Right lung (tissue), 5 donors: ENCODE results near the gene EML4. TPM values are rescaled to one million over a fixed set of nuclear protein-coding genes. Genes with fewer than 3 reads are reported as not detected.

Experiments used
- DNase-seq, 2 donors: peaks; one replicate each; pipeline ENCODE4 v3.0.0-alpha.2; 2013
- polyA plus RNA-seq, 5 donors: library from polyadenylated mRNA; unstranded; fragments of 120-200 nt; gene quantifications; one replicate each; pipeline versions ENCODE4 v1.2.1 to v1.2.3, GENCODE V29; 2013; ENCODE audit warnings: inconsistent platforms in 1 of 5, low replicate concordance in 1 of 5; ENCODE audit not compliant: insufficient read length in 5 of 5, insufficient read depth in 1 of 5

The EML4 gene
- polyA plus RNA-seq, 5 donors = 57.9 to 109 (median 100) TPM

DNA sequence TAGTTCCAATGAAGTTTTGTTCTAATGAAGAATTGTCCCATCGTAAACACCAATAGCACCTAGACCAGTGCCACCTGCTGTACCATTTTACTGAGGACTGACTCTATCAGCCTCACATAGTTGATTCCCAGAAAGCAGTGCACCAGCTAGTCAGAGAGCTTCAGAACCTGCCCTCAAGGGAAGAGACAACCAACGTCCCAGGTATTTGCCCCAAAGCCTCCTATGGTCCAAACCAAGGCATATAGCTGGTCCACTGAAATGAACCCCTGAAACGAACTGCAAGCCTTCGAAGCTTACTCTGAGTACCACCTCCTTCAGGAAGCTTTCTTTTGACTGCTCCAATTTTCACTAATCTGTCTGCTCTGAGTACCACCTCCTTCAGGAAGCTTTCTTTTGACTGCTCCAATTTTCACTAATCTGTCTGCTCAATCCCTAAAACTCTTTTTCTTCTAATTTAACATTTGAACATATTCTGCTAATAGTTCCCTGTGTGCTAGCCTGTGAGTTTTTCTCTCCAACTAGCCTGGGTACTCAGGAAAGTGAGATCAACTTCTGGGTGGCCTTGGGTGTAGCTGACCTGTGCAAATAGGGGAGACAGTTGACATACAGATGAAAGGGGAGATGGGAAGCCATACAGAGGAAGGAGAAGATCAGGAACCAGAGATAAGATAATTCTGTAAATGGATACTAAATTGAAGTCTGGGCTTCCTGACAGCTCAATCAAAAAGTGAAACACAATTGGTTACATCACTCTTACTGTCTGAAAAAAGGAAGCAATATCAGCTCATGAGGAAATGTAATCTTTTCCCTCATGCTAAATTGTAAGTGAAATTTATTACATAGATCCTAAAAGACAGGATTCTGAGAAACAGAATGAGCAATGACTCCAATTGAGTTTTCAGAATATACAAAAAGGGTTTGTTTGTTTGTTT, 33.5 kb upstream of the EML4 start:
- DNase-seq = no peak

DNA sequence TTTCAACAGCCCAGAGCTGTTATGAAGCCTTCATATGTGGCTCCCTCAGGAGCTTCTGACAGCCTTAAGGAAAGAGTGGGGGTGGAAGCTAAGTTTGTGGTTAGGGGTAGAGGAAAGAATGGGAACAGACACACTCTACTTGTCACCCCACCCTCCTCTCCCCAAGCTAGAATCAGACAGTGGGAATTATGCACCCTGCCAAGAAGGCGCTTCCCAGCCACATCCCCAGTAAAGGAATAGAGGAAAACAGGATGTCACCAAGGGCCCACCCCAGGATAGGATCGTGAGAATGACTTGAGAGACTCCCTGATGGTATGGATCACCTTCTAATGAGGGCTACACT, 32.4 kb upstream of the EML4 start:
- no peak for DNase-seq

DNA sequence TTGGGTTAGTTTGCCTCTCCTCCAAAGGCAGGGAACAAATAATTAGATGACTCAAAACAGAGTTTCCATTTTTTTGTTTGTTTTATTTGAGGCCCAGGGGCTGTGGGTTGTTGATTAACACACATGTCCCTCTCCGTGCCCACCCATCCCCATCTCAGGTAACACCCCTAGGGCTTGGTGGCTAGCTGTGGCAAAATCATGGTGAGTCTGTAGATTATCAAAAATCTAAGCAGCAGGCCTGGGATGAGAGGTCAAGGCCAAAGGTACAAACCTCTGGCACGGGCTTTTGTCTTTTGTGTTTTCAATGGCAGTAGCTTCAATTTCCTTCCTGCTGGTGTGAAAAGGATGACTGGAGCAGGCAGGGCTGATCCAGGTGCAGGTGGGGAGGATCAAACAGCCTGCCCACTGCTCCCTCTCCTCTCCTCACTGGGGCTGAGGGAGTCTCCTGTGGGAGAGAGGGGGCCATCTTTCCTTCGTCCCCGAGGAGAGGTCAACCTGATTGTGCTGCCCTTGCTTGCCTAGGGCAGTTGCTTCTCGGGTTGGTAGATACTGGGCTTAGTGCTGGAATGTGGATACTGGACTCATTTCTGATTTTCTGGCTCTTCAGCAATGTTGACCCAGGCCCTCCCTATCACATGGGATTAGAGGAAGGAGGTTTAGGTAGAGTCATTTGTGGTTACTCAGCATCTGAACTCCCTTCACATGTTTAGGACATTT, 31.9 kb upstream of the EML4 start:
- DNase-seq = no peak

DNA sequence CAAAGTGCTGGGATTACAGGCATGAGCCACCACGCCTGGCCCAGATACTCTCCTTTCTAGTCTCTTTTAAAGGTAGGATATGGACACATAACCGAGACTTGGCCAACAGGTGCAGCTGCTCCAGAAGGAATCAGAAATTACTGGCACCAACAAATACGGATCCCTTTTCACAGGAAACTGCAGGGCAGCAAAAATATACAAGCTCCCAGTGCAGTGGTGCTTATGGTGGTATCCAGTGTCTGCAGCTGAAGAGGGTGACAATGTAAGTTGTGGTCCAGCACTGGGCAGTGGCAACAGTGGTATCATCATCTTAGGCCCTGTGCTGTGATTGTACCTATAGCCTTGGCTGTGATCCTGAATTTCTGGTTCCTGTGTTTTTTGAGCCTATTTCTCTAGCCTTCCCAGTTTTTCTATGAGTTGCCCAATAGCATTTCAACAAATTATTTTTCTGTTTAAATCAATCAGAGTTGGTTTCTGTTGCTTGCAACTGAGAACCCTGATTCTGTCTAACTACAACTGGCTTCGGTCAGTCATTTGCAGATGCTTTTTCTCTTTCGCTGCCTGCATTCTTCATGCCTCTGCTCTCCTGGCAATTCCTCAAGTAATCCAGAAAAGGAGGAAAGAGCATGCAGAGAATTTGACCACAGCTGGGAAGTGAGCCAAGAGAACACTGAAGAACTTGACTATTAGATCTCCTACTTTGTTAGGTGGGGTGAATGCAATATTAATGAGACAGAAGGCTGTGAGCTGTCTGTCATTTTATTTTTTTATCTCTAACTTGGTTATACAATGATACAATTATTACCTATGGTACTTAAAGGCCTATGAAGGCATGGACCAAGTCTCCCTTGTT, 30.8 kb upstream of the EML4 start:
- DNase-seq = no peak

DNA sequence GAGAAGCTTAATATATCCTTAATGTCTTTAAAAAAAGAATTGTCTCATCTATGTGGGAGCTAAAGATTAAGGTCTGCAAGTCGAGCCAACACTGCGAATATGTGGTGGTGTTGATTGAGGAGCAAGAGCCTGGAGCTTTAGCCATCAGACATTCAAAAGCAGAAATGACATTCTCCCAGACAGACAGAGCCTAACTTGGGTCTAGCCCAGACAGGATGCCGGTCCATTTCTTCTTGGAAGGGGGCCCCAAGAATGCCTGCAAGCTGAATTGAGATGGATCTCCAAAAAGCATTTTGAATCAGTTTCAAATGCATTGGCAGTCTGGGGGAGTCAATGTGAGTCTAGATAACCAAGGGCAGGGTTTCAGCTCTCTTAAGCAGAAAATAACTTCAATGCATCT, 30.1 kb upstream of the EML4 start:
- DNase-seq = no peak

DNA sequence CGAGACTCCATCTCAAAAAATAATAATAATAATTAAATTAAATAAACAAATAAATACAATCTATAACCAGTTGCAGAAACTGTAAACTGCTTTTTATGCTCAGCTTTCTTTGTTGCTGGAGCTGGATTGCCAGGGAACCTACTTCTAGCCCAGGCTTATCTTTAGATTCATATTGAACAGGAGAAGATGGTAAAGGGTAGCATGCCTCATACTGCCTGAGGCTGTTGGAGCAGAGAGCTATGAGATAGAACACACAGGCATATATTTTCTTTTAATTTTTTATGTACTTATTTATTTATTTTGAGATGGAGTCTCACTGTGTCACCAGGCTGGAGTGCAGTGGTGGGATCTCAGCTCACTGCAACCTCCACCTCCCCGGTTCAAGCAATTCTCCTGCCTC, 28.7 kb upstream of the EML4 start:
- DNase-seq = no peak

DNA sequence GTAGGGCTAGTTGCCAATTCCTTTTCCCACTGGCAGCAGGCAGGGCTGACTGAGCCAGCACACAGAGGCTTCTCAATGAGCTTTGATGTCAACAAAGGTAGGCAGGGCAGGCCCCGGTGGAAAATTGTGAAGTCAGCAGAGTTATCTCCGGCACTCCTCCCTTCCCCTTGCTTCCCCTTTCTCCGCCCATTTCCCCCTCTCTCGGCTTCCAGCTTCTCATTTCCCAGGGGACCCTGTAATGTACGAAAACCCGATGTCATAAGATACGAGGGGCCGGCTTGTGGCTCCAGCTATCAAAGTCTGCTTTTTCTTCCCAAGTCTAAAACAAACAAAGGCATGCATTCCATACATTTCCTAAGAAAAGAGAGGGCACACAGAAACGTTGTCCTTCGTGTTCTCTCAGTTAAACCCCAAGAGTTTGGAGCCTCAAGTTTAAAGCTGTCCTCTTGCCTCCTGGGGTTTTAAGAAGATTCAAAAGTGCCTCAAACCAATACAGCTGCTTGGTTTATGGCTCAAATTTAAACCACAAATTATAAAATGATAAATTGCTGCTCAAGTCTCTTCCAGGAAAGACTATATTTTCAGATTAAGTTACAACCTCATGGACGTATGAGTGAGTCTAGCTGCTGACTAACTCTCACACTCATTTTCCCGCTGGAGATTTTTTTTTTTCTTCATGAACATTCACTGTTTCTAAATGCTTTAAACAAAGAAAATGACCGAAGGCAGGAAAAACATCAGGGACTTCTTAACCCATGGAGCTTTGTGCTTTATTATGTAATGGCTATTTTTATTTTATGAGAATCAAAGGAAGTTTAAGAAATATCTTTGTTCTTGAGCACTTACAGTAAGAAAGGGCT, 27.2 kb upstream of the EML4 start:
- DNase-seq = peak; percentile 64 to 76

DNA sequence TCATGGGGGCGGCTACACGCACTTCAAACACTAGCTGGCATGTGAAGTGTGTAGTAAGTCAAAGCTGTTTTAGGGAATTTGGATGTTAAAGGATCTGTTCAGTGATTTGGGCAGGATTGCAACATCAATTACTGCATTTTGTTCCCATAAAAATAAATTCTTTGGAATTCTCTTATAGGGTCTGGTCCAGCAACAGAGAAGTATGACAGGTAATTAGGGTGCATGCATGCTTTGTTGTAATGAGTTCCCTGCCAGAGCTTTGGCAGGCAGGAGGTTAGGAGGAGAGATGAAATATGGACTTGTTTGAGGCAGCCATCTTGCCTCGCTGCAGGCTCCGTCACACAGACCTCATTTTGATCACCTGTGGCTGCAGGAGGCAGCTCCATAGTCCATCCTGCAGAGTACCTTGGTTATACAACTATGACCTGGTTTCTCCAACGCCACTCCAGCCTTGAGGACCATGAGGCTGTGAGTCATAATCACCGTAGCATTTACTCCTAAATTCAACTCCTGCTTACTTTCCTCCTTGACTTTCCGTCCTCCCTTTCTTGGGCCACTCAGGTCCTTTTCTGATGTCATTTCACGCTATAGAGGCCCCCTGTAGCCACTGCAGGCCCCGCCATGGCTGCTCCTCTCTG, 26.5 kb upstream of the EML4 start:
- DNase-seq = peak; percentile 62 to 69

DNA sequence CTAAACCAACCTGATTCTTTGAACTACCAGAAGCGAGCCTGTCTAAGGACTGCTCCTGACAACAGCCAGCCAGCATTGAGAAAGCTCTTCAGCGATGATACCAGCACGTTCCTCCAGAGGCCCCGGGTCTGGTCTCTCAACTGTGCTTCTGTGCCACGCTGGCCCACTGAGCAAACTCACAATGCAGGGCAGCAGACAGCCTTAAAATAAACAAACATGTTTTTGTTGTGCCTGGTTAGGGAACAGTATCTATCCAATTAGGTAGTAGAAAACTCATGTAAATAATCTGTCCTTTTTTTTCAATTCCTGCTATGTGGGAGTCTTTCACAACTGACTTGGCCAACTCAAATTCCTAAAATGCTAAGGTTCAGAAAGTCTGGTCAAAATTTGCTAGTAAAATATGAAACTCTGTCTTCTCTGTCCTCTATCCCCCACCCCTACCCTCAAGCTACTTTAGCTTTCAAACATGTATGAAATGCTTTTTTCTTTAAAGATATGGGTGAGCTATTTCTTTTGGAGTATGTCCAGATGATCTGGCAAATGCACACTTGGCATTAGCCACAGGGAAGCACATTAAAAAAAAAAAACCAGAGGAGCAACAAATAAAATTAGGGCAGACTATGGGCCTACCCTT, 21.4 kb upstream of the EML4 start:
- DNase-seq = peak in 1 of 2 donors; percentile 61

DNA sequence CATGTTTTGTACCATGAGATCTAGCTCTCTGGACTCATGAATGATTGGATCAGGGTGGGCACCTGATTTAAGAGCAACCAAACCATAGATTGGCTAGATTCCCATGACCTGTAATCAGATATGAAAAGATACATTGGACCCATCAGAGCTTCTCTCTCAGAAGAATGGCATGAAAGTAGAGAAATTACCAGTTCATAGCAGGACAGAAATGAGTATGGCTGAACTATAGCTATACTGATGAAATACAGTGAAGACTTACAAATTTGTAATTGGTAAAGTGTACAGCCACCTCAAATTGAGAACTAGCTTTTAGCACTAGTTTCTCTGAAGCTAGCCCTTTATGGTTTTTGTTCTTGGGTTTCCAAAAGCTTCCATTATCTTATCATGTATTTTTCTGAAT, 19.0 kb upstream of the EML4 start:
- no peak for DNase-seq

DNA sequence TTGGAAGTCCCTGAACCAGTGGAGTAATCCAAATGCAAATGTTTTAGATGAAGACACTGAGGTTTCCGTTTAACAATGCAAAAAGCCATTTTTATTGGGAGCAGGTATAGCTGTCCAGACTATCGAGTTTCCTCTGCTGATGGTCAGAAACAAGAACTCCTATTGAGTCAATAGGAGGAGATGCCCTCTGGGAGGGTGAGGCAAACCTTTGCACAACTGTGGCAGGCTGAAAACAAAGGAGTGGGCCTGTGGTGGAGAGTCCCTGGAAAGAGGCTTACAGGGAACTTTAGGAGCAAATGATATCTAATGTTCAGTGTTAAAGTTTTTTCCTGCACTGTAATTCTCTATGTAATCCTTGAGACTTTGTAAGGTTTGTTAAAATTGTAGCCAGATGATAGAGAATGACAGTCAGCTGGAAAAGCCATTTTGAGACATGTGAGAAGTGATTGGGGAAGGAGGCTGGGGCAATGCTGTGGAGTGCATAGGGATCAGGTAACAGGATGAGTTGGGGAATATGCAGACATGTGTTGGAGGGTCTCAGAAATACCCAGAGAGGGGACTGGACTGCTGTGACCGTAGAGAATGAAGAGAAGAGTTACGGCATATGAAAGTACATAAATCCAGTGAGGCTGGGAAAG, 15.1 kb upstream of the EML4 start:
- no peak for DNase-seq

DNA sequence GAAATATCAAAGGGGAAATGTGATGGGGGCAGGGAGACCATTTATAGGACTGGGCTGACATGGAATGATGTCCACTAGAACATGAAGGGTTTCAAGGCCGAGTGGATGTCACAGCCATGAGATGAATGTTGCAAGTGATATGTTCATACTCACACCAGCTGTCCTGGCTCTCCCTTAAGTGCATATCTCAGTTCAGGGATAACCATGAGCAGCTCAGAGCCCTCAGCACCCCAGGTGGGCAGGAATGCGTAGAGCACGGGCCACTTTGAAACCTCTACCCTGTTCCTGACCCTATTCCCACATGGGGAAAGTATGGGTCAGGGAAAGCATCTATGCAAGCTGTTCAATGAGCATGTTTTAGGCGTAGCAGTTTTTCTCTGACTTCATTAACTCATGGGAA, 12.4 kb upstream of the EML4 start:
- no peak for DNase-seq

DNA sequence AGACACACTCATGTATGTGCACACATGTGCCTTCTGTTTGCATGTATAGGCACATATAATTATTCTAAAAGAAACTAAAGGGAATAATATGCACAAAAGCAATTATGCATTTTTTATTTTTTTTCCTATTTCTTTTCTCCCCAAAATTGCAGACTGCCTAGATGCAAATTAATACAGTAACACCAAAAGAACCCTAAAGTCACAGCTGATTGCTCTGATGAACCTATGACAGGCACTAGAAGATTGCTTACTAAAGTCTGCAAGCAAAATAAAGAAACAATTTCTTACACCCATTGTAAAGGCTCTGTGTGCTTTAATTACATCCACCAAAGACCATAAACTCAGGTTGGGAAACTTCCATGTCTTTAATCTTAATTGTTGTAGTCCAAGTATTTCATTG, 7.7 kb upstream of the EML4 start:
- DNase-seq = no peak

DNA sequence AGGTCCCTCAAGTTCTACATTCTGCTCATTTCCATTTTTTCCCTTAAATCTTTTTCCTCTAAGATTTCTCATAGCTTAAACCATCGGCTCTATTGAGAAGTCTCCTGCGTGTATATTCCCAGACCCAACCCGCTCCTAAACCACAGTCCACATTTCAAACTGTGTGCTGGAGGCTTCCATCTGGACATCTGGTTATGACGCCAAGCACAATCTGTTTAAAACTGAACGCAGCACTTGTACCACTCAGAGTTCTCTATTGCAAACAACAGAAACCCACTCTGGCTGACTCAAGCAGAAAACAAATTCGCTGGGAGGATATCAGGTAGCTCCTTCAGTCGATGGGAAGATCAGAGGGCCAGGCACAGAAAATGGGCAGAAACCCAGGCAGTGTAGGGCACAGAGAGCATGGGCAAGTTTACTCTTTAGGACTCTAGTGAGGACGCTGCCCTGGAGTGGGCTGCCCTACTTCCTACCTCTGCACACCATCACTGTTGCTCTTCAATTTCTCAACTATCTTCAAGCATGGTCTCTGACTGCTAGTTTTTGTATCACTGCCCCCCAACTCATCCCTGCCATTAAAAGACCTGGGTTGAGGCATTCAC, 5.6 kb upstream of the EML4 start:
- DNase-seq = no peak

DNA sequence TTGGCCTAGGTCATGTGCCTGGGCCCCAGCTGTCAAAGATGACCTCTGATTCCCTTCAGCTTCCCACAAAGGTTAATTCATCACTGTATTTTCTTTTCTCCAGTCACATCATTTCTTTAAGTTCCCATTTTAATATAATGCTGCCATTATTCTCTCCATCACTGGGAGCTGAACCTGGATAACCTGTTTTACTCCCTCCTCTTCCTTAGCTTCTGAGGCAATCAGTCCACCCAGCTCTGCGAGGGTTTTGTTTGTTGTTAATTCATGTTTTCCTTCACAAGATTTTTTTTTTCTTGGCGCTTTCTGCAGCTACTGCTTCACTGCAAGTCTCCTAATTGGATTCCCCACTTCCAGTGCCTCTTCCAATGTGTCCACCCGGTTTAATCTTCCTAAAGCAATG, 5.1 kb upstream of the EML4 start:
- no peak for DNase-seq

DNA sequence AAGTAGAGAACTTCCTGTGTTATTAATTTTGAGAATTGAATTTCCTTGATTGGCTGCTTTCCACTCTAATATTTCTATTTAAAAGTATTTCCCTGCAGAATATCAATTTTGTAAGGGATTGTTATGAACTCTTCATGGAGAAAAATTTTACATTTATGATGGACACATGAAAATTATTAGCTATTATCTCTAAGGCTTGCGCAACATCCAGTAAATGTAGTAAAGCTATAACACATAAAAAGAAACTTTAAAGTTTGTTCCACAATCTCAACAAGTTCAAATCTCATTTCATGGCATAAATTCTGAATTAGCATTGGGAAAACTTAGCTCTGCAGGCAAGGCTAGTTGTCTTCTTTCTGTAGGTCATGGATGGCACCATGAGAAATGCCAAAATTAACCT, 4.2 kb upstream of the EML4 start:
- DNase-seq = no peak

DNA sequence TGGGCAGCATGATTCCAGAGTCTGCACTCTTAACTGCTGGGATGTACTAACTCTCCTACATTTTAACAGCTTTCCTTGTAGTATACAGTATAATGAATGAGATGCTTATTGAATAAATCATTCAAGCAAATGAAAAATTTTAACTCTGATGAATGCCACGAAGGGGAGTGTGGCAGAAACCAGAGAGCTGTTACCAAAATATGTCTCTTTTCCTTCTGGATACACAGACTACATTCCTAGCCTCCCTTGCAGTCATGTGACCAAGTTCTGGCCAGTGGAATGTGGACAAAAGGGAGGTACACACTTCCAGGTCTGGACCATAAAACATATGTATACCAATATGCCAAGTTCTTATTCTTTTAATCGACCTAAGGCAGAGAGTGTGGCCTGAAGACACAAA, 1.7 kb upstream of the EML4 start:
- DNase-seq = no peak

DNA sequence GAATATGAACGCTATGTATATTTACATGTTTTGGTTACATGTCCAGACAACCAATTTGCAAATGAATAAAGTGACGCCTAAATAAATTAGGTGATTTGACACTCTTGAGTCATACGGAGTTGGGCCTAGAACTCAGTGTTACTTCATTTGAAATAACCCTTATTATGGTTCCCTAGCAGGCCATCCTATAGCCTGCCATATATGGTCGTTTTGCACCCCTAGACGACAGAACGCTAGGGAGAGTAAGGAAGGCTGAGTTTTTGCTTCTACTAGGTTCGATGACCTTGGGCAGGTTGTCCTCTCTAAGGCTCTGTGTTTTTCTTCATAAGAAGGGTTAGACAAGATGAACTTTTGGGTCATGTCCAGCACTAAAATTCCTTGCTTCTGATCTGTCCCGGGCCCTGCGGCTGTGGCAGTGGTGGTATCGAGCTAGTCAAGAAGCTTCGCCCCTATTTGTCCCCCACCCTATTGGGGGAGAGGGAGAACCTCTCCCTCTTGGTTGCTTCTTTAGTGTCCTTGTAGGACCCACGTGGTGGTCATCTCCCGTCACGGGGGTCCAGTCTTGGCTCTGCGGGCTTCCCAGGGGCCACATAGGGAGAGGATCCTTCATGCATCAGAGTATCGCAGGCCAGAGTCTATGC, 574 bp upstream of the EML4 start:
- DNase-seq = no peak
